Measurements from ENCODE around the gene FBN1. TPM values are rescaled to one million over a fixed set of nuclear protein-coding genes. Genes with fewer than 3 reads are reported as not detected.

FBN1 gene
- total and polyA plus RNA-seq, 2 of the 13 experiments (the other 11 are each of a cell fraction or from before 2014, with no cell fraction given), result 1.5 to 3.0 TPM

- in situ Hi-C loops (cut with HindIII; ENCODE audit: extremely low pct_ligation_motif_present, low pct_unique_long_range_greater_than_20kb), result no loop called here
- POLR2A ChIA-PET, result no interaction called here
- intact Hi-C loops (cut with micrococcal nuclease; ENCODE audit: unreplicated experiment), result no loop called here
- Histone ChIP-seq H3K4me2 (ENCODE audit: low read depth, low read length) (no peak overlapping the region), H3K9ac (ENCODE audit: insufficient read depth, low read depth, low read length) (no peak overlapping the region), H2AFZ (ENCODE audit: low read length) (no peak overlapping the region), H3K4me1 (ENCODE audit: insufficient read depth, low read length) (no peaks in the 10 kb centered on the region), H4K20me1 (ENCODE audit: insufficient read depth, low read length) (no peaks in the 10 kb centered on the region), H3K4me3 (replicated peaks in 1 of 3; ENCODE audit: insufficient read depth in 1 of 3, low read depth in 2 of 3, low read length in 3 of 3) (no peak overlapping the region), H3K79me2 (ENCODE audit: insufficient read depth, low read length) (no peaks in the 10 kb centered on the region), H3K27ac (ENCODE audit: extremely low read length, insufficient read depth, low read length) (no peak overlapping the region), H3K27me3 (ENCODE audit: control insufficient read depth in 1 of 2, insufficient read depth in 2 of 2, low read length in 2 of 2) (no peaks in the 10 kb centered on the region; a peak in 1 of 5 replicates), H3K9me3 (ENCODE audit: low read length) (no peaks in the 10 kb centered on the region), H3K36me3 (replicated peaks in 1 of 2; ENCODE audit: control insufficient read depth in 1 of 2, insufficient read depth in 2 of 2, low read length in 2 of 2) (no peaks in the 10 kb centered on the region)
- CTCF ChIA-PET (ENCODE audit: low intra/inter-chr PET ratio, low total read pairs), result no interaction called here
- ATAC-seq, result no peak
- FAIRE-seq, result no peak
- no TSS peak for BruUV-seq (replicated peaks)
- no peak for DNase-seq (ENCODE audit: low spot score)
- WGBS (ENCODE audit: low lambda C conversion rate), result 5% methylated on average over 2 of the region's 2 CpGs
- TF ChIP-seq MAFG (CRISPR knock-in tag; IDR thresholded peaks at IDR 0.05), result no peak
These were observed 269.7 kb downstream of the FBN1 start for GRCh38 chr15:48375767-48376166.

- Histone ChIP-seq H4K20me1 (ENCODE audit: insufficient read depth, low read length) (no peaks in the 10 kb centered on the region), H3K9ac (ENCODE audit: insufficient read depth, low read depth, low read length) (no peak overlapping the region), H3K27me3 (ENCODE audit: control insufficient read depth in 1 of 2, insufficient read depth in 2 of 2, low read length in 2 of 2) (no peaks in the 10 kb centered on the region; a peak in 1 of 5 replicates), H2AFZ (ENCODE audit: low read length) (no peak overlapping the region), H3K36me3 (replicated peaks in 1 of 2; ENCODE audit: control insufficient read depth in 1 of 2, insufficient read depth in 2 of 2, low read length in 2 of 2) (no peaks in the 10 kb centered on the region), H3K4me1 (ENCODE audit: insufficient read depth, low read length) (no peaks in the 10 kb centered on the region), H3K4me2 (ENCODE audit: low read depth, low read length) (no peak overlapping the region), H3K9me3 (ENCODE audit: low read length) (no peaks in the 10 kb centered on the region), H3K79me2 (ENCODE audit: insufficient read depth, low read length) (no peaks in the 10 kb centered on the region), H3K4me3 (replicated peaks in 1 of 3; ENCODE audit: insufficient read depth in 1 of 3, low read depth in 2 of 3, low read length in 3 of 3) (no peak overlapping the region), H3K27ac (ENCODE audit: extremely low read length, insufficient read depth, low read length) (no peak overlapping the region)
- no peak for FAIRE-seq
- intact Hi-C loops (cut with micrococcal nuclease; ENCODE audit: unreplicated experiment) (no loop called here), in situ Hi-C loops (cut with HindIII; ENCODE audit: extremely low pct_ligation_motif_present, low pct_unique_long_range_greater_than_20kb) (loop anchor here (25.0 kb wide), 1 partner anchor 463 kb away; no protein-coding TSS in a partner anchor)
- WGBS (ENCODE audit: low lambda C conversion rate), result 4% methylated on average over 3 of the region's 3 CpGs
- CTCF ChIA-PET (ENCODE audit: low intra/inter-chr PET ratio, low total read pairs), result no interaction called here
- no peak for DNase-seq (ENCODE audit: low spot score)
- no TSS peak for BruUV-seq (replicated peaks)
- ATAC-seq, result no peak
- POLR2A ChIA-PET, result no interaction called here
- no peak for TF ChIP-seq TBP (CRISPR knock-in tag; IDR thresholded peaks at IDR 0.05)
- no peak for TF ChIP-seq ZNF7 (CRISPR knock-in tag; IDR thresholded peaks at IDR 0.05)
- TF ChIP-seq ZNF207 (IDR thresholded peaks at IDR 0.05; ENCODE audit: borderline replicate concordance), result no peak
- TF ChIP-seq BRD4 (CRISPR knock-in tag; IDR thresholded peaks at IDR 0.05), result no peak
- TF ChIP-seq TRAFD1 (CRISPR knock-in tag; IDR thresholded peaks at IDR 0.05; ENCODE audit: borderline replicate concordance), result no peak
- no peak for TF ChIP-seq ATM (IDR thresholded peaks at IDR 0.05; ENCODE audit: borderline replicate concordance)
- no peak for TF ChIP-seq SNAPC5 (CRISPR knock-in tag; IDR thresholded peaks at IDR 0.05; ENCODE audit: borderline replicate concordance)
- TF ChIP-seq ZNF724P (CRISPR knock-in tag; IDR thresholded peaks at IDR 0.05; ENCODE audit: borderline replicate concordance), result no peak
- TF ChIP-seq ZNF790 (CRISPR knock-in tag; IDR thresholded peaks at IDR 0.05; ENCODE audit: borderline replicate concordance), result no peak
These were observed 271.0 kb downstream of the FBN1 start for GRCh38 chr15:48374472-48374871.
